Activated B cell treated with CpG ODN at 0.5 μM for 24 hours (primary cell): ENCODE data around the gene PDE6D. TPM values are rescaled to one million over a fixed set of nuclear protein-coding genes. Genes with fewer than 3 reads are reported as not detected.
A peak's percentile ranks its signal among the peaks of the same experiment; 100 is the strongest.

Experiments used
- ATAC-seq: fragments of 200-7000 bp; cut with Tn5 transposase; one replicate; pipeline ENCODE4 v1.10.0; 2021; ENCODE audit warnings: low read depth, mild to moderate bottlenecking, moderate library complexity
- CTCF ChIA-PET: fragments of 350-600 bp; sonication (Branson Sonifier 250); formaldehyde crosslinking; loops from one replicate; lab custom pipeline; 2021; ENCODE audit warnings: antibody characterized with exemption; lab: Charles Lee
- POLR2A ChIA-PET: fragments of 350-600 bp; sonication (Branson Sonifier 250); formaldehyde crosslinking; loops from one replicate; lab custom pipeline; 2021; ENCODE audit warnings: antibody characterized with exemption; lab: Charles Lee
- DNase-seq: peaks from one replicate; pipeline ENCODE4 v3.0.0; 2022
- H3K27ac Mint-ChIP-seq: one replicate; pipeline ENCODE4 v1.8.0; 2020; ENCODE audit warnings: mixed read lengths
- H3K27me3 Mint-ChIP-seq: one replicate; pipeline ENCODE4 v1.8.0; 2021; ENCODE audit warnings: mixed read lengths
- H3K36me3 Mint-ChIP-seq: one replicate; pipeline ENCODE4 v1.8.0; 2021; ENCODE audit warnings: low read depth, mixed read lengths
- H3K4me1 Mint-ChIP-seq: one replicate; pipeline ENCODE4 v1.8.0; 2021; ENCODE audit warnings: mixed read lengths
- H3K4me3 Mint-ChIP-seq: one replicate; pipeline ENCODE4 v1.8.0; 2020; ENCODE audit warnings: mild to moderate bottlenecking, mixed read lengths
- H3K9me3 Mint-ChIP-seq: one replicate; pipeline ENCODE4 v1.8.0; 2020; ENCODE audit warnings: mixed read lengths
- CTCF ChIP-seq: fragments of 200-600 bp; IDR thresholded peaks from one replicate; pipeline ENCODE4 v1.8.0; 2022; ENCODE audit warnings: antibody characterized with exemption, mild to moderate bottlenecking
- intact Hi-C: fragments of 100-400 bp; cut with micrococcal nuclease; formaldehyde crosslinking; loops from one replicate; pipeline ENCODE4 v1.15.1; 2024
- total RNA-seq: library from RNA; stranded (reverse); gene quantifications from 2 replicates; pipeline ENCODE4 v1.2.3, GENCODE V29; 2022

Gene PDE6D
- total RNA-seq, 1 donor from 2014 or later, result 41.3 TPM

- H3K36me3 Mint-ChIP-seq, result peaks cover 8% of the 10 kb centered on the region
- peak overlapping the region; percentile 99 for H3K4me3 Mint-ChIP-seq
- DNase-seq (no peak), ATAC-seq (no peak)
- no peaks in the 10 kb centered on the region for H3K9me3 Mint-ChIP-seq
- no peak for TF ChIP-seq CTCF
- H3K27me3 Mint-ChIP-seq, result no peaks in the 10 kb centered on the region
- H3K27ac Mint-ChIP-seq, result no peak overlapping the region
- intact Hi-C loops, result loop anchor here (2.0 to 10.0 kb wide), 4 partner anchors 108 to 726 kb away; partner anchors contain the start of genes DIS3L2 and PSMD1
- ChIA-PET CTCF (interaction anchor here (1.6 kb wide), 1 partner anchor 66 kb away, joined by 4 read pairs; no protein-coding TSS in a partner anchor), POLR2A (interaction anchor here (0.6 to 1.3 kb wide), 14 partner anchors 60 to 1858 kb away, joined by 3 to 9 read pairs (median 6); partner anchors contain the start of genes EIF4E2, NCL, PTMA and TIGD1)
- peaks cover 43% of the 10 kb centered on the region for H3K4me1 Mint-ChIP-seq
Measured at GRCh38 chr2:231780123-231780908, 766 bp downstream of the PDE6D start.

- Mint-ChIP-seq H3K36me3 (no peaks in the 10 kb centered on the region), H3K27ac (no peak overlapping the region), H3K4me3 (no peak overlapping the region), H3K4me1 (peaks cover 10% of the 10 kb centered on the region), H3K9me3 (no peaks in the 10 kb centered on the region), H3K27me3 (no peaks in the 10 kb centered on the region)
- no peak for TF ChIP-seq CTCF
- no peak for DNase-seq
- intact Hi-C loops, result no loop called here
- CTCF ChIA-PET, result no interaction called here
- POLR2A ChIA-PET, result no interaction called here
- no peak for ATAC-seq
Measured at GRCh38 chr2:231769170-231770136, 11.6 kb downstream of the PDE6D start.

DNA sequence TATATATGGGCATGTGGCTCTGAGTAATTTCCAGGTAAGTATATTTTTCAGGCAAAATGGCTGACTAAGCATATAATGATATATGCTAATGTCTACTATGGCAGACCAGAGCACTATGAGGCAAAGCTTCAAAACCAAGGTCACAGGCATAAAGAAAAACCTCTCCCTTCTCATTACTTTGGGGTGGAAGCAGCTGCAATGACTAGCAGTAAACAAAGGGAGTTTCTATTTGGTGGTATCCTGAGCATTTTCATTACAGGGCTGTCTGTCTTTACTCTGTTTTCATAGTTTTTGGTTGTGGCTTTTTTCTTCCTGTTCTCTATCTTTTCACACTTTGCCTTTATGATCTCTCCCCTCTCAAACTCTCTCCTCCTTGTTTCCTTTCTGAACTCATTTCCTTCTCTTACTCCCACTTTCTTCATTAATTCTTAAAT, 15.6 kb downstream of the PDE6D start:
- Mint-ChIP-seq H3K4me1 (peaks cover 7% of the 10 kb centered on the region), H3K9me3 (no peaks in the 10 kb centered on the region), H3K36me3 (peaks cover 3% of the 10 kb centered on the region), H3K27me3 (no peaks in the 10 kb centered on the region), H3K4me3 (no peak overlapping the region), H3K27ac (no peak overlapping the region)
- ChIA-PET CTCF (no interaction called here), POLR2A (no interaction called here)
- no peak for TF ChIP-seq CTCF
- ATAC-seq (no peak), DNase-seq (no peak)
- intact Hi-C loops, result no loop called here

DNA sequence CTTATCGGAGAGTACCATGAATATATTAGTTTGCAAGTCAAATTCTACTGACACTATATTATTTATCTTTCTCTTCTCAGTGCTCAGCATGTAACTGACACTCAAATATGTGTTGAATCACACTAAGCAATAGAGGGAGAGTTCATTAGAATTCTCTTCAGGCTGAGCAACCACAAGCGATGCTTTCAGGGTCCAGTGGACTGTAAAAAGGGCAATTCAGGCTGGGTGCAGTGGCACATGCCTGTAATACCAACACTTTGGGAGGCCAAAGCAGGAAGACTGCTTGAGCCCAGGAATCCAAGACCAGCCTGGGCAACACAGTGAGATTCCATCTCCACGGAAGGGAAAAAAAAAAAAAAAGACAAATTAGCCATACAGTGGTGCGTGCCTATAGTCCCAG, 16.3 kb downstream of the PDE6D start:
- Mint-ChIP-seq H3K27ac (no peak overlapping the region), H3K9me3 (no peaks in the 10 kb centered on the region), H3K4me3 (no peak overlapping the region), H3K4me1 (peaks cover 7% of the 10 kb centered on the region), H3K36me3 (peaks cover 3% of the 10 kb centered on the region), H3K27me3 (no peaks in the 10 kb centered on the region)
- DNase-seq, result no peak
- CTCF ChIA-PET, result no interaction called here
- intact Hi-C loops, result no loop called here
- no peak for TF ChIP-seq CTCF
- ATAC-seq, result no peak
- POLR2A ChIA-PET, result no interaction called here
